Prostate gland (tissue), 2 donors: Measurements from ENCODE around the gene MED12L. TPM values are rescaled to one million over a fixed set of nuclear protein-coding genes. Genes with fewer than 3 reads are reported as not detected.

Experiments used
- DNase-seq: peaks from one replicate; pipeline ENCODE4 v3.0.0-alpha.2; 2019; ENCODE audit warnings: low spot score
- H3K27ac ChIP-seq, 2 donors: fragments of 200-600 bp; sonication (generic); 2 replicates each; pipeline ENCODE4 v1.5.1; 2017 to 2019
- H3K27me3 ChIP-seq: fragments of 200-600 bp; sonication (generic); replicated peaks from 2 replicates; pipeline ENCODE4 v1.5.1; 2019; ENCODE audit not compliant: insufficient read depth
- H3K36me3 ChIP-seq, 2 donors: fragments of 200-600 bp; sonication (generic); 1 replicate in 1 of 2; 2 replicates in 1 of 2; pipeline versions ENCODE4 v1.5.1 to v1.8.1; 2017 to 2019
- H3K4me1 ChIP-seq: fragments of 200-600 bp; sonication (generic); replicated peaks from 2 replicates; pipeline ENCODE4 v1.5.1; 2019
- H3K4me3 ChIP-seq, 2 donors: fragments of 200-600 bp; sonication (generic); 2 replicates each; pipeline ENCODE4 v1.5.1; 2017 to 2019
- H3K9me3 ChIP-seq: fragments of 200-600 bp; sonication (generic); 2 replicates; pipeline ENCODE4 v1.5.1; 2017
- CTCF ChIP-seq, 4 experiments: fragments of 200-600 bp in 2 of 4; fragments of 450-650 bp in 2 of 4; sonication (generic) in 2 of 4; IDR thresholded peaks; 1 replicate in 3 of 4; 2 replicates in 1 of 4; pipeline ENCODE4 v1.5.1; 2016 to 2019; ENCODE audit warnings: antibody characterized with exemption in 4 of 4, mild to moderate bottlenecking in 2 of 4, moderate library complexity in 2 of 4
- POLR2A ChIP-seq: fragments of 450-650 bp; IDR thresholded peaks from one replicate; pipeline ENCODE4 v1.6.1; 2016; ENCODE audit warnings: antibody characterized with exemption, mild to moderate bottlenecking
- POLR2AphosphoS5 ChIP-seq: sonication (generic); formaldehyde crosslinking; IDR thresholded peaks from one replicate; pipeline ENCODE4 v1.6.1; 2017; ENCODE audit warnings: antibody characterized with exemption
- WGBS: methylation state at CpG from one replicate; pipeline ENCODE4 v1.1.5; 2018; 5-methylcytosine and 5-hydroxymethylcytosine counted together
- intact Hi-C: fragments of 100-400 bp; cut with DNase I; formaldehyde crosslinking; loops from one replicate; pipeline ENCODE4 v1.14.2; 2022
- total RNA-seq, 2 donors: library from RNA; depleted of rRNA; stranded (reverse); fragments of >200 nt; gene quantifications; one replicate each; pipeline ENCODE4 v1.1.0, GENCODE V29; 2016

Gene MED12L
- total RNA-seq, 2 donors from 2014 or later, result 3.6 to 4.3 TPM

DNA sequence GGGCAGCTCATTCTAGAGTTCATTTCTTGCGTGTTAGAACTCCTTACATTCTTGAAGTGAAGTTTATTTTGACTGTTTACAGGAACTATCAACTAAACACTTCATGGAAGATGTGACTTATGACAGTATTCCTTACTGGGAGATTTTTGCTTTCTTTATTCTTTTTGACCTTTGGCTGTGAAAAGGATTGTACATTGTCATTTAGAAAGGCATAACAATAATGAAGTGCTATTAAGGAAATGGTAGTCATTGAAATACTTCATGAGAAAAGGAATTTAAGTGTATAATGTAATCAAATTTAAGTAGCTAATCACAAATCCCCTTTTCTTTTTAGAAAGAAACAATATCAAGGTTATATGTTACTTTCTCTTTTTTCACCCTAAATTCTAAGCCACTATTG, 181.6 kb downstream of the MED12L start:
- no peaks in the 10 kb centered on the region for H3K4me1 ChIP-seq
- intact Hi-C loops, result no loop called here
- WGBS, result 94% methylated on average over 1 of the region's 1 CpG
- H3K4me3 ChIP-seq, result no peak overlapping the region
- no peak overlapping the region for H3K27ac ChIP-seq
- TF ChIP-seq POLR2A, result no peak
- no peak for TF ChIP-seq CTCF (IDR thresholded peaks at IDR 0.05)
- no peak for TF ChIP-seq POLR2AphosphoS5
- no peaks in the 10 kb centered on the region for H3K36me3 ChIP-seq
- no peaks in the 10 kb centered on the region for H3K27me3 ChIP-seq
- H3K9me3 ChIP-seq, result no peaks in the 10 kb centered on the region
- DNase-seq, result no peak

- no peaks in the 10 kb centered on the region for H3K36me3 ChIP-seq
- H3K4me1 ChIP-seq, result no peaks in the 10 kb centered on the region
- H3K4me3 ChIP-seq, result no peak overlapping the region
- no peak for DNase-seq
- 95% methylated on average over 11 of the region's 11 CpGs for WGBS
- H3K27me3 ChIP-seq, result no peaks in the 10 kb centered on the region
- intact Hi-C loops, result no loop called here
- no peak overlapping the region for H3K27ac ChIP-seq
- no peaks in the 10 kb centered on the region for H3K9me3 ChIP-seq
- TF ChIP-seq CTCF (IDR thresholded peaks at IDR 0.05) (no peak), POLR2A (no peak), POLR2AphosphoS5 (no peak)
Observed at GRCh38 chr3:151268267-151269235, 183.1 kb downstream of the MED12L start.

DNA sequence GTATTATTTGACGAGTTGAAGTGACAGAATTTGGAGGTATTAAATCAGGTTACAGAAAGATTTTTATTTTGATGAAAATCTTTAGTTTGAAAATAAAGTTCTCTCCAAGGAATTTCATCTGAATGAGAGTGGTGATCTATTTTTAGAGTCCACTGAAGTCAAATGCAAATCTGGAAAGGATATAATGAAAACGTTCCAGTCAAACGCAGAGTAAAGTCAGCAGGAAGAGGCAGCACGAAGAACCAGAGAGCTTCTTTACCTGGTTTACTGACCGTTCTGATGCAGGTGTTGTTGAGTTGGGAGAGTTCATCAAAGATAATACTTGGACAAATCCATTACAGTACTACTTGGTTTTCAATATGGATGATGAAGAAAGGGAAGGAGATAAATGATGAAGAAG, 184.2 kb downstream of the MED12L start:
- TF ChIP-seq CTCF (IDR thresholded peaks at IDR 0.05), result no peak
- TF ChIP-seq POLR2A, result no peak
- no peak for TF ChIP-seq POLR2AphosphoS5
- intact Hi-C loops, result no loop called here

GRCh38 chr3:151275091-151275490, 189.6 kb downstream of the MED12L start:
- H3K4me3 ChIP-seq, result no peak overlapping the region
- intact Hi-C loops, result no loop called here
- no peaks in the 10 kb centered on the region for H3K4me1 ChIP-seq
- no peaks in the 10 kb centered on the region for H3K9me3 ChIP-seq
- no peak for DNase-seq
- H3K27me3 ChIP-seq, result no peaks in the 10 kb centered on the region
- no peaks in the 10 kb centered on the region for H3K36me3 ChIP-seq
- WGBS, result 71% methylated on average over 5 of the region's 5 CpGs
- TF ChIP-seq CTCF (IDR thresholded peaks at IDR 0.05) (no peak), POLR2A (no peak), POLR2AphosphoS5 (no peak)
- H3K27ac ChIP-seq, result no peak overlapping the region

More for the DNA sequence above, 184.2 kb downstream of the MED12L start:
- Histone ChIP-seq H3K27me3 (no peaks in the 10 kb centered on the region), H3K27ac (no peak overlapping the region), H3K36me3 (no peaks in the 10 kb centered on the region), H3K4me1 (no peaks in the 10 kb centered on the region), H3K4me3 (no peak overlapping the region), H3K9me3 (no peaks in the 10 kb centered on the region)
- no peak for DNase-seq
- 74% methylated on average over 5 of the region's 5 CpGs for WGBS
